Cardiac muscle cell (in vitro differentiated cells and primary cell): ENCODE data around the gene GNL3. TPM values are rescaled to one million over a fixed set of nuclear protein-coding genes. Genes with fewer than 3 reads are reported as not detected.

Experiments used
- DNase-seq, 2 donors: peaks; one replicate each; pipeline versions ENCODE4 v3.0.0 to v3.0.0-alpha.2; 2010 to 2017; ENCODE audit warnings: low read depth in 1 of 2, low spot score in 1 of 2
- H3K27ac ChIP-seq: fragments of 200-600 bp; sonication (generic); 2 replicates; pipeline ENCODE4 v1.5.1; 2016
- H3K27me3 ChIP-seq: fragments of 200-600 bp; sonication (generic); 2 replicates; pipeline ENCODE4 v1.6.0; 2016; ENCODE audit warnings: control low read depth
- H3K36me3 ChIP-seq: fragments of 200-600 bp; sonication (generic); 2 replicates; pipeline ENCODE4 v1.5.1; 2016; ENCODE audit warnings: control low read depth
- H3K4me1 ChIP-seq: fragments of 200-600 bp; sonication (generic); 2 replicates; pipeline ENCODE4 v1.8.1; 2017; ENCODE audit warnings: low read depth, mild to moderate bottlenecking, mixed run types
- H3K4me3 ChIP-seq: fragments of 200-600 bp; sonication (generic); 2 replicates; pipeline ENCODE4 v1.5.1; 2016; ENCODE audit warnings: mild to moderate bottlenecking
- H3K9me3 ChIP-seq: fragments of 200-600 bp; sonication (generic); 2 replicates; pipeline ENCODE4 v1.5.1; 2017; ENCODE audit warnings: low read depth, mild to moderate bottlenecking, control low read depth
- polyA plus RNA-seq: library from polyadenylated mRNA; unstranded; fragments of >200 nt; fragmentation: Nextera tagmentation; extraction: Ambion mirVana; gene quantifications from 2 replicates; pipeline ENCODE4 v1.2.1, GENCODE V29; 2016
- total RNA-seq: library from RNA; depleted of rRNA; stranded (reverse); fragments of >200 nt; gene quantifications from 2 replicates; pipeline ENCODE4 v1.2.3, GENCODE V29; 2016
- TF ChIP-seq, protein P1 (sequence below): IDR thresholded peaks from 2 replicates; pipeline ENCODE4 v1.5.1; 2012; ENCODE audit warnings: low read depth, mild to moderate bottlenecking, low read length

Gene GNL3
- total and polyA plus RNA-seq, 2 experiments from 2014 or later: 53.8 to 83.2 TPM

GRCh38 chr3:52697632-52697965 is 11.8 kb downstream of the GNL3 start:
- no peak overlapping the region for H3K4me3 ChIP-seq
- no peak for DNase-seq
- no peak overlapping the region for H3K27ac ChIP-seq
- peaks cover 54% of the 10 kb centered on the region for H3K36me3 ChIP-seq
- no peaks in the 10 kb centered on the region for H3K4me1 ChIP-seq
- no peaks in the 10 kb centered on the region for H3K9me3 ChIP-seq
- TF ChIP-seq, protein P1, sequence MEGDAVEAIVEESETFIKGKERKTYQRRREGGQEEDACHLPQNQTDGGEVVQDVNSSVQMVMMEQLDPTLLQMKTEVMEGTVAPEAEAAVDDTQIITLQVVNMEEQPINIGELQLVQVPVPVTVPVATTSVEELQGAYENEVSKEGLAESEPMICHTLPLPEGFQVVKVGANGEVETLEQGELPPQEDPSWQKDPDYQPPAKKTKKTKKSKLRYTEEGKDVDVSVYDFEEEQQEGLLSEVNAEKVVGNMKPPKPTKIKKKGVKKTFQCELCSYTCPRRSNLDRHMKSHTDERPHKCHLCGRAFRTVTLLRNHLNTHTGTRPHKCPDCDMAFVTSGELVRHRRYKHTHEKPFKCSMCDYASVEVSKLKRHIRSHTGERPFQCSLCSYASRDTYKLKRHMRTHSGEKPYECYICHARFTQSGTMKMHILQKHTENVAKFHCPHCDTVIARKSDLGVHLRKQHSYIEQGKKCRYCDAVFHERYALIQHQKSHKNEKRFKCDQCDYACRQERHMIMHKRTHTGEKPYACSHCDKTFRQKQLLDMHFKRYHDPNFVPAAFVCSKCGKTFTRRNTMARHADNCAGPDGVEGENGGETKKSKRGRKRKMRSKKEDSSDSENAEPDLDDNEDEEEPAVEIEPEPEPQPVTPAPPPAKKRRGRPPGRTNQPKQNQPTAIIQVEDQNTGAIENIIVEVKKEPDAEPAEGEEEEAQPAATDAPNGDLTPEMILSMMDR: no peak
- H3K27me3 ChIP-seq: no peaks in the 10 kb centered on the region

- Histone ChIP-seq H3K4me3 (no peak overlapping the region), H3K4me1 (peaks cover 6% of the 10 kb centered on the region), H3K9me3 (no peaks in the 10 kb centered on the region), H3K27ac (no peak overlapping the region), H3K27me3 (no peaks in the 10 kb centered on the region), H3K36me3 (peaks cover 8% of the 10 kb centered on the region)
- TF ChIP-seq, protein P1: no peak
- no peak for DNase-seq
Measured at GRCh38 chr3:52703341-52703740, 17.5 kb downstream of the GNL3 start.

- peak overlapping the region; percentile 82 for H3K27ac ChIP-seq
- DNase-seq: peak; percentile 10 to 26
Measured at GRCh38 chr3:52704611-52705437, 19.0 kb downstream of the GNL3 start.

GRCh38 chr3:52705438-52705687 is 19.5 kb downstream of the GNL3 start:
- H3K9me3 ChIP-seq: no peaks in the 10 kb centered on the region
- peaks cover 7% of the 10 kb centered on the region for H3K36me3 ChIP-seq
- TF ChIP-seq, protein P1: no peak
- H3K4me1 ChIP-seq: peaks cover 6% of the 10 kb centered on the region
- no peak for DNase-seq
- peak overlapping the region; percentile 82 for H3K27ac ChIP-seq
- H3K4me3 ChIP-seq: peak overlapping the region; percentile 97
- no peaks in the 10 kb centered on the region for H3K27me3 ChIP-seq

More at GRCh38 chr3:52704611-52705437, 19.0 kb downstream of the GNL3 start:
- Histone ChIP-seq H3K4me3 (peak overlapping the region; percentile 97), H3K36me3 (peaks cover 7% of the 10 kb centered on the region), H3K9me3 (no peaks in the 10 kb centered on the region), H3K4me1 (peaks cover 6% of the 10 kb centered on the region), H3K27me3 (no peaks in the 10 kb centered on the region)
- TF ChIP-seq, protein P1: no peak

GRCh38 chr3:52705688-52706686 is 20.2 kb downstream of the GNL3 start, which contains the start of the genes GLT8D1 and SPCS1:
Gene GLT8D1, minus strand, starts transcription at chr3:52705791. Its CDS starts 5,331 bp downstream, at chr3:52700460.
Gene SPCS1, plus strand, starts transcription at chr3:52706106. Its CDS starts 141 bp downstream, at chr3:52706247.
- peak; percentile 90 to 93 for DNase-seq
- Histone ChIP-seq H3K27ac (peak within 1 kb of the TSS; percentile 82), H3K27me3 (no peaks in the 10 kb centered on the region)

More at GRCh38 chr3:52705688-52706686, 20.2 kb downstream of the GNL3 start, which contains the start of the genes GLT8D1 and SPCS1:
- H3K9me3 ChIP-seq: no peaks in the 10 kb centered on the region
- peaks cover 7% of the 10 kb centered on the region for H3K36me3 ChIP-seq
- peaks cover 6% of the 10 kb centered on the region for H3K4me1 ChIP-seq
- TF ChIP-seq, protein P1: no peak
- peak within 1 kb of the TSS; percentile 97 for H3K4me3 ChIP-seq
